Tibial nerve (tissue), 4 donors: Measurements from ENCODE around the gene CELA1.

ENCODE experiments used
- CTCF ChIP-seq, 5 experiments: fragments of 200-600 bp in 3 of 5; fragments of 450-650 bp in 2 of 5; sonication (generic) in 3 of 5; IDR thresholded peaks; one replicate each; pipeline ENCODE4 v1.5.1; 2016 to 2019; ENCODE audit warnings: antibody characterized with exemption in 5 of 5, mild to moderate bottlenecking in 3 of 5, moderate library complexity in 2 of 5
- EP300 ChIP-seq, 2 donors: sonication (generic); formaldehyde crosslinking; IDR thresholded peaks; one replicate each; pipeline ENCODE4 v1.6.1; 2017; ENCODE audit warnings: antibody characterized with exemption in 2 of 2, mild to moderate bottlenecking in 1 of 2
- POLR2A ChIP-seq, 2 donors: fragments of 450-650 bp; IDR thresholded peaks; one replicate each; pipeline ENCODE4 v1.6.1; 2017; ENCODE audit warnings: antibody characterized with exemption in 2 of 2, mild to moderate bottlenecking in 2 of 2, moderate library complexity in 2 of 2

- TF ChIP-seq EP300 (IDR thresholded peaks at IDR 0.05) (no peak), POLR2A (IDR thresholded peaks at IDR 0.05) (no peak), CTCF (IDR thresholded peaks at IDR 0.05) (no peak)
Observed at GRCh38 chr12:51395283-51396230, 49.1 kb upstream of the CELA1 start.
